Measurements from ENCODE around the gene MAPK10. TPM values are rescaled to one million over a fixed set of nuclear protein-coding genes. Genes with fewer than 3 reads are reported as not detected.

Gene MAPK10
- total RNA-seq, 2 experiments from 2014 or later, result not detected

DNA sequence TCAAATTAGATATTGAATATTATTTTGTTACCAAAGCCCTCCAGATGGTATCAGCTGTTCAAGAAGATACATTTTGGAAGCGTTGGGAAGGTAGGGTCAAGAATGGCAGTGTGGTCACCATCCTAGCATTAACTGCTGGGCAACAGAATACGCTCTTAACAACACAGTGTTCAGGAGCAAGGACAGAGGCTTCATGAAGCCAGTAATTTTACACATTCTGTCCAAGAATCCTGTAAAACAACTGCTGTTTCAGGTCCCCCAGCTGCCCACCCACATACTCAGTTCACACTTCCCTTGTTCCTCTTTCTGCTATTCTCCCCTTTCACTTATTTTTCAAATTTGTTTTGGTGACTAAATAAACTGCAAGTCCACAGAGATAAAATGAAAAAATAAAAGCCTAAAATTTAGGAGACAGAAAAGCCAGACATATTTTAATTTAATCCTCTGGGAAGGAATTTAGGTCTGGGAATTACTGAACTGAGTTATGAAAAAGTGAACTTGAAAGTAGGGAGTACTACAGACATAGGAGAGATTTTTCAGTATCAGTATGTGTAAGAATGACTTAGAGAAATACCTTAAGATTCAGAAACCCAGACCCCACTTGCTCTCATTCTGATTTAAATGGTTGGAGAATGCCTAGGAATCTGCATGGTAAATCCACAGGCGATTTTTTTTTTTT lies 406.7 kb downstream of the MAPK10 start:
- CTCF ChIA-PET, result no interaction called here
- POLR2A ChIA-PET, result no interaction called here

- CTCF ChIA-PET, result no interaction called here
- POLR2A ChIA-PET, result no interaction called here
Measured at GRCh38 chr4:85952528-85952927, 407.3 kb downstream of the MAPK10 start.

DNA sequence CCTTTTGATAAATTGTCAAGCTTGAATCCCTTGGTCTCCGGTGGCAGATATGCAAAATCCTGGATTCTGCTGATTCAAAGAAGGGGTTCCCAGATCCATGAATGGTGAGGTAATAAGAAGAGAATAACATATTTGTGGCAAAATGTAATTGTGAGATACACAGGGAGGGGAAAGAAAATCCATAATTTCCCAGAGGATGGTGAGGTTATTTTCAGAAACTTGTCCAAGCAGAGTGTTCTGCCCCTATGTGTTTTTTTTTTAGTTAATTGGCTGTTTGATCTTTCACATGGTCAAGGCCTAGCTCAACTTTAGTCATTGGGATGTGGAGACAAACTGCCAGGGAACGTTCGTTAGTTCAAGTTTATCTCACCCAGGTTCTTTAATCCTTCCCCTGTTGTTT lies 408.8 kb downstream of the MAPK10 start:
- CTCF ChIA-PET, result no interaction called here

DNA sequence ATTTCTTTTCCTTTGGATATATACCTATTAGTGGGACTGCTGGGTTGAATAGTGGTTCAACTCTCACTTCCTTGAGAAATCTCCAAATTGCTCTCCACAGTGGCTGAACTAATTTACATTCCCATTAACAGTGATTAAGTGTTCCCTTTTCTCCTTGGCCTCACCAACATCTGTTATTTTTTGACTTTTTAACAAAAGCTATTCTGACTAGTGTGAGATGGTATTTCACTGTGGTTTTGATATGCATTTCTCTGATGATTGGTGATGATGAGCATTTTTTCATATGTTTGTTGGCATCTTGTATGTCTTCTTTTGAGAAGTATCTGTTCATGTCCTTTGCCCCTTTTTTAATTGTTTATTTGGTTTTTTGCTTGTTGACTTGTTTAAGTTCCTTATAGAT lies 413.0 kb downstream of the MAPK10 start:
- CTCF ChIA-PET, result no interaction called here
- POLR2A ChIA-PET, result no interaction called here

More for the DNA sequence above, 408.8 kb downstream of the MAPK10 start:
- POLR2A ChIA-PET, result no interaction called here

DNA sequence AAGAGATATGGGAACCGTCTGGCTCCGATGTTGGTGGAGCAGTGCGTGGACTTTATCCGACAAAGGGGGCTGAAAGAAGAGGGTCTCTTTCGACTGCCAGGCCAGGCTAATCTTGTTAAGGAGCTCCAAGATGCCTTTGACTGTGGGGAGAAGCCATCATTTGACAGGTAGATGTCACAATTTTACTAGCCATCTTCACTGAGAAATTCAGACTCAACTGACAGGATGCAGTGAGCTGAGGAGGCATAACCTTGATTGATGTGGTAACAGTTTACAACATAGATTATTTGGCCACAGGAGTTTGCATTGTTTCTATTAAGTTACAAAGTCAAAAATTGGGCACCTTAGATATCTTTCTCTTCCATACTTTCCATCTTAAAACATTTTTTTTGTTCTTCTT lies 417.7 kb downstream of the MAPK10 start:
- ChIA-PET POLR2A (no interaction called here), CTCF (no interaction called here)

- CTCF ChIA-PET, result no interaction called here
- POLR2A ChIA-PET, result no interaction called here
Measured at GRCh38 chr4:85940151-85940550, 419.7 kb downstream of the MAPK10 start.

Other genes with a start within 250 kb of the MAPK10 start
- gene PTPN13, start 234.3 kb upstream of the MAPK10 start, total RNA-seq, result under 1 TPM; 0.06 to 0.21 TPM

Data from activated CD8-positive, alpha-beta memory T cell treated with anti-CD3 and anti-CD28 coated beads for 36 hours (primary cell).